ENCODE results near the gene RMDN3.

The RMDN3 gene

GRCh38 chr15:40799523-40799922 lies 44.5 kb upstream of the RMDN3 start:
- no peaks in the 10 kb centered on the region for H3K36me3 ChIP-seq (ENCODE audit: insufficient read depth, low read length)
- H3K9ac ChIP-seq (ENCODE audit: low read depth, low read length) = no peak overlapping the region
- no peaks in the 10 kb centered on the region for H3K4me1 ChIP-seq (ENCODE audit: insufficient read depth, low read length)
- peaks cover 3% of the 10 kb centered on the region for H4K20me1 ChIP-seq (ENCODE audit: insufficient read depth, low read length)
- H2AFZ ChIP-seq (ENCODE audit: low read depth, low read length) = no peak overlapping the region
- H3K27ac ChIP-seq (ENCODE audit: low read length) = no peak overlapping the region
- DNase-seq (no peak), ATAC-seq (ENCODE audit: insufficient read depth, low read depth) (no peak)
- H3K4me3 ChIP-seq (ENCODE audit: low read depth in 1 of 2, low read length in 2 of 2) = no peak overlapping the region
- H3K9me3 ChIP-seq (ENCODE audit: insufficient read depth, low read length, severe bottlenecking) = no peaks in the 10 kb centered on the region
- H3K79me2 ChIP-seq (ENCODE audit: insufficient read depth, low read length) = peaks cover 57% of the 10 kb centered on the region
- H3K27me3 ChIP-seq (ENCODE audit: insufficient read depth, low read length, poor library complexity) = no peaks in the 10 kb centered on the region
- TF ChIP-seq, protein P1, sequence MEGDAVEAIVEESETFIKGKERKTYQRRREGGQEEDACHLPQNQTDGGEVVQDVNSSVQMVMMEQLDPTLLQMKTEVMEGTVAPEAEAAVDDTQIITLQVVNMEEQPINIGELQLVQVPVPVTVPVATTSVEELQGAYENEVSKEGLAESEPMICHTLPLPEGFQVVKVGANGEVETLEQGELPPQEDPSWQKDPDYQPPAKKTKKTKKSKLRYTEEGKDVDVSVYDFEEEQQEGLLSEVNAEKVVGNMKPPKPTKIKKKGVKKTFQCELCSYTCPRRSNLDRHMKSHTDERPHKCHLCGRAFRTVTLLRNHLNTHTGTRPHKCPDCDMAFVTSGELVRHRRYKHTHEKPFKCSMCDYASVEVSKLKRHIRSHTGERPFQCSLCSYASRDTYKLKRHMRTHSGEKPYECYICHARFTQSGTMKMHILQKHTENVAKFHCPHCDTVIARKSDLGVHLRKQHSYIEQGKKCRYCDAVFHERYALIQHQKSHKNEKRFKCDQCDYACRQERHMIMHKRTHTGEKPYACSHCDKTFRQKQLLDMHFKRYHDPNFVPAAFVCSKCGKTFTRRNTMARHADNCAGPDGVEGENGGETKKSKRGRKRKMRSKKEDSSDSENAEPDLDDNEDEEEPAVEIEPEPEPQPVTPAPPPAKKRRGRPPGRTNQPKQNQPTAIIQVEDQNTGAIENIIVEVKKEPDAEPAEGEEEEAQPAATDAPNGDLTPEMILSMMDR (IDR thresholded peaks at IDR 0.05; ENCODE audit: borderline replicate concordance, extremely low read depth, low read length, poor library complexity, severe bottlenecking) = no peak
- TF ChIP-seq EZH2 (IDR thresholded peaks at IDR 0.05; ENCODE audit: borderline replicate concordance, low read depth, low read length, severe bottlenecking) = no peak
- H3K4me2 ChIP-seq (ENCODE audit: insufficient read depth, low read length) = no peak overlapping the region

DNA sequence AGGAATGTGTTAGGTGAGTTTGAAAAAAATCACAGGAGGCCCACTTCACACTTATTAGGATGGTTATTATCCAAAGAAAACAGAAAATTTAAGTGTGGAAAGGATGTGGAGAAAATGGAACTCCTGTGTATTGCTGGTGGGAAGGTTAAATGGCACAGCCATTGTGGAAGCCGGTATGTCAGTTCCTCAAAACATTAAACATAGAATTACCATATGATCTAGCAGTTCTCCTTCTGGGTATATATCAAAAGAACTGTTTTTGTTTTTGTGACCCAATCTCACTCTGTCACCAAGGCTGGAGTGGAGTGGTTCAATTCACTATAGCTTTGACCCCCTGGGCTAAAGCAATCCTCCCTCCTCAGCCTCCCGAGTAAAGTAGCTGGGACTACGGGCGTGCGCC lies 41.5 kb upstream of the RMDN3 start:
- Histone ChIP-seq H2AFZ (ENCODE audit: low read depth, low read length) (no peak overlapping the region), H3K9me3 (ENCODE audit: insufficient read depth, low read length, severe bottlenecking) (no peaks in the 10 kb centered on the region), H3K4me2 (ENCODE audit: insufficient read depth, low read length) (no peak overlapping the region), H4K20me1 (ENCODE audit: insufficient read depth, low read length) (peaks cover 3% of the 10 kb centered on the region), H3K4me1 (ENCODE audit: insufficient read depth, low read length) (no peaks in the 10 kb centered on the region), H3K27me3 (ENCODE audit: insufficient read depth, low read length, poor library complexity) (no peaks in the 10 kb centered on the region), H3K36me3 (ENCODE audit: insufficient read depth, low read length) (no peaks in the 10 kb centered on the region; the same call in 1 of the 2 replicates), H3K27ac (ENCODE audit: low read length) (no peak overlapping the region), H3K4me3 (ENCODE audit: low read depth in 1 of 2, low read length in 2 of 2) (no peak overlapping the region), H3K9ac (ENCODE audit: low read depth, low read length) (no peak overlapping the region), H3K79me2 (ENCODE audit: insufficient read depth, low read length) (peaks cover 45% of the 10 kb centered on the region)
- ATAC-seq (ENCODE audit: insufficient read depth, low read depth) = no peak
- no peak for DNase-seq
- TF ChIP-seq, protein P1 (IDR thresholded peaks at IDR 0.05; ENCODE audit: borderline replicate concordance, extremely low read depth, low read length, poor library complexity, severe bottlenecking) = no peak
- no peak for TF ChIP-seq EZH2 (IDR thresholded peaks at IDR 0.05; ENCODE audit: borderline replicate concordance, low read depth, low read length, severe bottlenecking)

GRCh38 chr15:40796041-40796440 lies 41.0 kb upstream of the RMDN3 start:
- Histone ChIP-seq H3K9me3 (ENCODE audit: insufficient read depth, low read length, severe bottlenecking) (no peaks in the 10 kb centered on the region), H3K4me1 (ENCODE audit: insufficient read depth, low read length) (no peaks in the 10 kb centered on the region), H3K4me3 (ENCODE audit: low read depth in 1 of 2, low read length in 2 of 2) (no peak overlapping the region), H4K20me1 (ENCODE audit: insufficient read depth, low read length) (peaks cover 3% of the 10 kb centered on the region), H3K4me2 (ENCODE audit: insufficient read depth, low read length) (no peak overlapping the region), H3K9ac (ENCODE audit: low read depth, low read length) (no peak overlapping the region), H2AFZ (ENCODE audit: low read depth, low read length) (no peak overlapping the region), H3K36me3 (ENCODE audit: insufficient read depth, low read length) (no peaks in the 10 kb centered on the region; the same call in 1 of the 2 replicates), H3K79me2 (ENCODE audit: insufficient read depth, low read length) (peaks cover 42% of the 10 kb centered on the region), H3K27ac (ENCODE audit: low read length) (no peak overlapping the region), H3K27me3 (ENCODE audit: insufficient read depth, low read length, poor library complexity) (no peaks in the 10 kb centered on the region)
- DNase-seq = no peak
- TF ChIP-seq, protein P1 (IDR thresholded peaks at IDR 0.05; ENCODE audit: borderline replicate concordance, extremely low read depth, low read length, poor library complexity, severe bottlenecking) = no peak
- no peak for TF ChIP-seq EZH2 (IDR thresholded peaks at IDR 0.05; ENCODE audit: borderline replicate concordance, low read depth, low read length, severe bottlenecking)
- no peak for ATAC-seq (ENCODE audit: insufficient read depth, low read depth)
